ENCODE measurements around the gene COP1. TPM values are rescaled to one million over a fixed set of nuclear protein-coding genes. Genes with fewer than 3 reads are reported as not detected.

The COP1 gene
- total RNA-seq, 6 experiments from 2014 or later: 27.8 to 33.0 (median 30.1) TPM

GRCh38 chr1:175951627-175952026 is 255.5 kb downstream of the COP1 start:
- no peak for DNase-seq
- H3K36me3 Mint-ChIP-seq (ENCODE audit: low read depth): peaks cover 13% of the 10 kb centered on the region
- H3K4me1 Mint-ChIP-seq (ENCODE audit: low read depth): no peaks in the 10 kb centered on the region
- H3K9me3 Mint-ChIP-seq: no peaks in the 10 kb centered on the region
- H3K27ac Mint-ChIP-seq: no peak overlapping the region
- no peak for TF ChIP-seq CTCF (IDR thresholded peaks at IDR 0.05)
- no peaks in the 10 kb centered on the region for H3K27me3 Mint-ChIP-seq (ENCODE audit: insufficient read depth)
- H3K4me3 Mint-ChIP-seq: no peak overlapping the region

DNA sequence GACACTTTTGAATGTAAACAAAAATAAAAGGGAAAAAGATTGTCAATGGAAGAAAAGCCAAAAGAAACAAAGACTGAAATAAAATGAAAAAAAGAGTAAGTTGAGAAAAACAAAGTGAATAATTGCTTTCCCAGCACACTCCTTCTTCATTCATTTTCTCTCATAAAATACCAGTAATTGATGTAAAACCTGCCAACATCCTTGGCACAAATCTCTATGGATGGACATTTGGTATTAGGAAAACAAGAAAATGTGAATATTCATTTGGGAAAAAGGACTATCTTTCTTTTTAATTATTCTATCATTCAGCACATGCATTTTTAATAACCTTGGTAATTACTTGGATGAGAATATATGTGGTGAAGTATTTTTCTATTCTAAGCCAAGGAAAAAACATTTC is 259.3 kb downstream of the COP1 start:
- Mint-ChIP-seq H3K9me3 (no peaks in the 10 kb centered on the region), H3K27ac (no peak overlapping the region), H3K27me3 (ENCODE audit: insufficient read depth) (no peaks in the 10 kb centered on the region), H3K36me3 (ENCODE audit: low read depth) (peaks cover 23% of the 10 kb centered on the region), H3K4me3 (no peak overlapping the region), H3K4me1 (ENCODE audit: low read depth) (no peaks in the 10 kb centered on the region)
- no peak for TF ChIP-seq CTCF (IDR thresholded peaks at IDR 0.05)
- DNase-seq: no peak

DNA sequence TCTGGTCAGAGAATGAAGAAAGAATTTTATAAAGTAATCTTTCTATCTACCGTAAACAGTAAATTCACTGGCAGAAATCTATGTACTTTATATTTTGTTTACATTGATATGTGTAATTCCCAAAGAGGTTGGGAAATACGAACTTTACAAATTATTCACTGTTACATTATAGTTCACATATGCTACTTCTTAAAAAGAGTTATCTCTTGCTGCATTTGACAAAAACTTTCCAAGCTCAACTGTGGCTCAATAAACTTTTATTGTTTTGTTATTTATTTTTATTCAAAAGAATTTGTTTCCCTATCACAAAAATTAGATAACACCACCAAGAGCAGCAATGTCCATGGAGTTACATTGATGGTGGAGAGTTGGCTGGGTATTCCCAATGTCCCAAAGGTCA is 262.5 kb downstream of the COP1 start:
- Mint-ChIP-seq H3K4me3 (no peak overlapping the region), H3K27me3 (ENCODE audit: insufficient read depth) (no peaks in the 10 kb centered on the region), H3K36me3 (ENCODE audit: low read depth) (peaks cover 18% of the 10 kb centered on the region; the same call in 1 of the 2 replicates), H3K9me3 (no peaks in the 10 kb centered on the region), H3K4me1 (ENCODE audit: low read depth) (no peaks in the 10 kb centered on the region), H3K27ac (no peak overlapping the region)
- no peak for DNase-seq
- TF ChIP-seq CTCF (IDR thresholded peaks at IDR 0.05): no peak

- H3K27me3 Mint-ChIP-seq (ENCODE audit: insufficient read depth): no peaks in the 10 kb centered on the region
- H3K4me3 Mint-ChIP-seq: no peak overlapping the region
- H3K36me3 Mint-ChIP-seq (ENCODE audit: low read depth): peaks cover 27% of the 10 kb centered on the region
- no peak for DNase-seq
- no peak for TF ChIP-seq CTCF (IDR thresholded peaks at IDR 0.05)
- H3K9me3 Mint-ChIP-seq: no peaks in the 10 kb centered on the region
- H3K27ac Mint-ChIP-seq: no peak overlapping the region
- no peaks in the 10 kb centered on the region for H3K4me1 Mint-ChIP-seq (ENCODE audit: low read depth)
These were observed 265.9 kb downstream of the COP1 start for GRCh38 chr1:175941164-175941563.

DNA sequence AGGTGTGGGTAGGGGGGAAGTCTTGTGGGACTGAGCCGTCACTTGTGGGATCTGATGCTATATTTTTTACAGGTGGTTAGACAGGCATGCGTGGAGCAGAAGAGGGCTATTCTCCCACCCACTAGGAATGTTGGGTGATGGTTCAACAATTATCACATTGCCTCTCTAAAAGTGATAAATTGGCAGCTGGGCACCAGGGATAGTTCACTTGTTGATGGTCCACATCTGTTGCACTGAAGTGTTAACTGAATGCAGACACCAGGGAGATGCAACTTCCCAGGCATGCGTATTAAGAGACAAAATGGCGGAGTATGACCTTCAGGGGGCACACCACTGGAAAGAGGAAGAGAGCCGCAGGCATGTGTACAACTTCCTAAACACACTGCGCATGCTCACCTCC is 270.4 kb downstream of the COP1 start:
- Mint-ChIP-seq H3K27me3 (ENCODE audit: insufficient read depth) (no peaks in the 10 kb centered on the region; the same call in 1 of the 2 replicates), H3K36me3 (ENCODE audit: low read depth) (peaks cover 22% of the 10 kb centered on the region), H3K9me3 (no peaks in the 10 kb centered on the region), H3K4me1 (ENCODE audit: low read depth) (no peaks in the 10 kb centered on the region), H3K27ac (no peak overlapping the region), H3K4me3 (no peak overlapping the region)
- no peak for DNase-seq
- TF ChIP-seq CTCF (IDR thresholded peaks at IDR 0.05): no peak

GRCh38 chr1:175935566-175936115 is 271.4 kb downstream of the COP1 start:
- no peaks in the 10 kb centered on the region; the same call in 1 of the 2 replicates for H3K27me3 Mint-ChIP-seq (ENCODE audit: insufficient read depth)
- TF ChIP-seq CTCF (IDR thresholded peaks at IDR 0.05): no peak
- no peak overlapping the region for H3K4me3 Mint-ChIP-seq
- DNase-seq: no peak
- H3K4me1 Mint-ChIP-seq (ENCODE audit: low read depth): no peaks in the 10 kb centered on the region
- no peaks in the 10 kb centered on the region for H3K9me3 Mint-ChIP-seq
- H3K36me3 Mint-ChIP-seq (ENCODE audit: low read depth): peaks cover 18% of the 10 kb centered on the region
- no peak overlapping the region for H3K27ac Mint-ChIP-seq

Measured in HFFc6 (cell line).